Right hindlimb (tissue), 1 donor: ENCODE data around the gene CCDC191.

ENCODE experiments used
- DNase-seq: peaks from one replicate; pipeline ENCODE4 v3.0.0-alpha.2; 2018

The CCDC191 gene

DNA sequence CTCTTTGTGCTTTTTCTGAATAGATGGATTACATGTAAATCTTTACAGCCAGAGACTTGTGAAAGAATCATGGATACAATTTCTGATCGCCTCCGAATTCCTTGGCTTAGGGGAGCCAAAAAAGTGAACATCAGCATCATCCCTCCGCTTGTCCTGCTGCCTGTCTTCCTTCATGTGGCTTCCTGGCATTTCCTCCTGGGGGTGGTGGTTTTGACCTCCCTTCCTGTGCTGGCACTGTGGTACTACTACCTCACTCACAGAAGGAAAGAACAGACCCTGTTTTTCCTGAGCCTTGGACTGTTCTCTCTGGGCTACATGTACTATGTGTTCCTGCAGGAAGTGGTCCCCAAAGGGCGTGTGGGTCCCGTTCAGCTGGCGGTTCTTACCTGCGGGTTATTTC, 102.6 kb downstream of the CCDC191 start:
- DNase-seq = no peak

GRCh38 chr3:113952921-113953320, 103.4 kb downstream of the CCDC191 start:
- DNase-seq = no peak

- peak; percentile 34 for DNase-seq
Observed at GRCh38 chr3:113948015-113948917, 108.1 kb downstream of the CCDC191 start.

GRCh38 chr3:113947372-113948014, 108.8 kb downstream of the CCDC191 start, which contains the start of gene ZDHHC23:
TSS of gene ZDHHC23 (plus strand) at chr3:113948013. CDS start at chr3:113948803, 790 bp downstream.
- peak; percentile 73 for DNase-seq

- DNase-seq = no peak
Observed at GRCh38 chr3:113946831-113947230, 109.5 kb downstream of the CCDC191 start.

DNA sequence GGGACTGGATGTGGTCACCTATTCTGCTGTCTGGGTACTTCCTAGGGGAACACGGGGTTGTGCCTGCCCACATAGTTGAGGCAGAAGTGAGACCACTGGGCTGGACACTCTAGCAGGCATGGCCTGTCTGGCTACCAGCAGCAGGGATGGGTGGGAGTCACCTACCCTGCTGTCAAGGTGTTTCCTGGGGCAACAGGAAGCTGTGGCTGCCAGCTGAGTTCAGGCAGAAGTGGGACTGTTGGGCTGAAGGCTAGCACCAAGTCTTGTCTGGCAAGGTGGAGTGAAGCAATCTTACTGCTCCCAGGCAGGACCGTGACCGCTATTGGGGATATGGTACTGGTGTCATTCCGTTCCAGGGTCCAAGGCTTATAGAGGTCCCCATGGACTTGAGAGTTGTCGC, 128.8 kb downstream of the CCDC191 start:
- DNase-seq = no peak

- DNase-seq = no peak
Observed at GRCh38 chr3:113914646-113915045, 141.7 kb downstream of the CCDC191 start.
